ENCODE results near the gene PRDM2. TPM values are rescaled to one million over a fixed set of nuclear protein-coding genes. Genes with fewer than 3 reads are reported as not detected.

The PRDM2 gene
- total and polyA plus RNA-seq, 7 donors = 6.7 to 53.2 (median 34.6) TPM

DNA sequence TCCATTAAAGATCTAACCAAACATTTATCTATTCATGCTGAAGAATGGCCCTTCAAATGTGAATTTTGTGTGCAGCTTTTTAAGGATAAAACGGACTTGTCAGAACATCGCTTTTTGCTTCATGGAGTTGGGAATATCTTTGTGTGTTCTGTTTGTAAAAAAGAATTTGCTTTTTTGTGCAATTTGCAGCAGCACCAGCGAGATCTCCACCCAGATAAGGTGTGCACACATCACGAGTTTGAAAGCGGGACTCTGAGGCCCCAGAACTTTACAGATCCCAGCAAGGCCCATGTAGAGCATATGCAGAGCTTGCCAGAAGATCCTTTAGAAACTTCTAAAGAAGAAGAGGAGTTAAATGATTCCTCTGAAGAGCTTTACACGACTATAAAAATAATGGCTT, 81.2 kb downstream of the PRDM2 start:
- H3K27me3 ChIP-seq = no peaks in the 10 kb centered on the region
- intact Hi-C loops (cut with DNase I) = no loop called here
- H3K36me3 ChIP-seq = peaks cover 5 to 58% (median 19%) of the 10 kb centered on the region in 4 donors
- H3K27ac ChIP-seq = peak overlapping the region in 1 of 4 donors; percentile 67
- TF ChIP-seq POLR2A (IDR thresholded peaks at IDR 0.05) = no peak
- no peak for TF ChIP-seq POLR2AphosphoS5 (IDR thresholded peaks at IDR 0.05)
- TF ChIP-seq, protein P1, sequence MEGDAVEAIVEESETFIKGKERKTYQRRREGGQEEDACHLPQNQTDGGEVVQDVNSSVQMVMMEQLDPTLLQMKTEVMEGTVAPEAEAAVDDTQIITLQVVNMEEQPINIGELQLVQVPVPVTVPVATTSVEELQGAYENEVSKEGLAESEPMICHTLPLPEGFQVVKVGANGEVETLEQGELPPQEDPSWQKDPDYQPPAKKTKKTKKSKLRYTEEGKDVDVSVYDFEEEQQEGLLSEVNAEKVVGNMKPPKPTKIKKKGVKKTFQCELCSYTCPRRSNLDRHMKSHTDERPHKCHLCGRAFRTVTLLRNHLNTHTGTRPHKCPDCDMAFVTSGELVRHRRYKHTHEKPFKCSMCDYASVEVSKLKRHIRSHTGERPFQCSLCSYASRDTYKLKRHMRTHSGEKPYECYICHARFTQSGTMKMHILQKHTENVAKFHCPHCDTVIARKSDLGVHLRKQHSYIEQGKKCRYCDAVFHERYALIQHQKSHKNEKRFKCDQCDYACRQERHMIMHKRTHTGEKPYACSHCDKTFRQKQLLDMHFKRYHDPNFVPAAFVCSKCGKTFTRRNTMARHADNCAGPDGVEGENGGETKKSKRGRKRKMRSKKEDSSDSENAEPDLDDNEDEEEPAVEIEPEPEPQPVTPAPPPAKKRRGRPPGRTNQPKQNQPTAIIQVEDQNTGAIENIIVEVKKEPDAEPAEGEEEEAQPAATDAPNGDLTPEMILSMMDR (IDR thresholded peaks at IDR 0.05) = no peak
- no peak for TF ChIP-seq EP300 (IDR thresholded peaks at IDR 0.05)
- DNase-seq = no peak
- H3K4me3 ChIP-seq = no peak overlapping the region
- H3K9me3 ChIP-seq = no peaks in the 10 kb centered on the region
- 82 to 89% methylated on average over 6 of the region's 6 CpGs for WGBS, 2 donors
- peaks cover 0 to 63% (median 42%) of the 10 kb centered on the region in 4 donors for H3K4me1 ChIP-seq

DNA sequence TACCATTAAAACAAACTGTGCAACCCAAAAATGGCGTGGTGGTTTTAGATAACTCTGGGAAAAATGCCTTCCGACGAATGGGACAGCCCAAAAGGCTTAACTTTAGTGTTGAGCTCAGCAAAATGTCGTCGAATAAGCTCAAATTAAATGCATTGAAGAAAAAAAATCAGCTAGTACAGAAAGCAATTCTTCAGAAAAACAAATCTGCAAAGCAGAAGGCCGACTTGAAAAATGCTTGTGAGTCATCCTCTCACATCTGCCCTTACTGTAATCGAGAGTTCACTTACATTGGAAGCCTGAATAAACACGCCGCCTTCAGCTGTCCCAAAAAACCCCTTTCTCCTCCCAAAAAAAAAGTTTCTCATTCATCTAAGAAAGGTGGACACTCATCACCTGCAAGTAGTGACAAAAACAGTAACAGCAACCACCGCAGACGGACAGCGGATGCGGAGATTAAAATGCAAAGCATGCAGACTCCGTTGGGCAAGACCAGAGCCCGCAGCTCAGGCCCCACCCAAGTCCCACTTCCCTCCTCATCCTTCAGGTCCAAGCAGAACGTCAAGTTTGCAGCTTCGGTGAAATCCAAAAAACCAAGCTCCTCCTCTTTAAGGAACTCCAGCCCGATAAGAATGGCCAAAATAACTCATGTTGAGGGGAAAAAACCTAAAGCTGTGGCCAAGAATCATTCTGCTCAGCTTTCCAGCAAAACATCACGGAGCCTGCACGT, 82.1 kb downstream of the PRDM2 start:
- Histone ChIP-seq H3K9me3 (no peaks in the 10 kb centered on the region), H3K36me3 (peaks cover under 1 to 58% (median 19%) of the 10 kb centered on the region in 4 donors), H3K4me1 (peaks cover 0 to 55% (median 36%) of the 10 kb centered on the region in 4 donors), H3K4me3 (no peak overlapping the region), H3K27me3 (no peaks in the 10 kb centered on the region), H3K27ac (peak overlapping the region in 3 of 4 donors; percentile 17 to 67 (median 19))
- intact Hi-C loops (cut with DNase I) = no loop called here
- 80 to 85% methylated on average over 20 of the region's 20 CpGs for WGBS, 2 donors
- DNase-seq = no peak
- TF ChIP-seq, protein P1 (IDR thresholded peaks at IDR 0.05) = no peak
- TF ChIP-seq POLR2AphosphoS5 (IDR thresholded peaks at IDR 0.05) = no peak
- TF ChIP-seq POLR2A (IDR thresholded peaks at IDR 0.05) = no peak
- no peak for TF ChIP-seq EP300 (IDR thresholded peaks at IDR 0.05)

DNA sequence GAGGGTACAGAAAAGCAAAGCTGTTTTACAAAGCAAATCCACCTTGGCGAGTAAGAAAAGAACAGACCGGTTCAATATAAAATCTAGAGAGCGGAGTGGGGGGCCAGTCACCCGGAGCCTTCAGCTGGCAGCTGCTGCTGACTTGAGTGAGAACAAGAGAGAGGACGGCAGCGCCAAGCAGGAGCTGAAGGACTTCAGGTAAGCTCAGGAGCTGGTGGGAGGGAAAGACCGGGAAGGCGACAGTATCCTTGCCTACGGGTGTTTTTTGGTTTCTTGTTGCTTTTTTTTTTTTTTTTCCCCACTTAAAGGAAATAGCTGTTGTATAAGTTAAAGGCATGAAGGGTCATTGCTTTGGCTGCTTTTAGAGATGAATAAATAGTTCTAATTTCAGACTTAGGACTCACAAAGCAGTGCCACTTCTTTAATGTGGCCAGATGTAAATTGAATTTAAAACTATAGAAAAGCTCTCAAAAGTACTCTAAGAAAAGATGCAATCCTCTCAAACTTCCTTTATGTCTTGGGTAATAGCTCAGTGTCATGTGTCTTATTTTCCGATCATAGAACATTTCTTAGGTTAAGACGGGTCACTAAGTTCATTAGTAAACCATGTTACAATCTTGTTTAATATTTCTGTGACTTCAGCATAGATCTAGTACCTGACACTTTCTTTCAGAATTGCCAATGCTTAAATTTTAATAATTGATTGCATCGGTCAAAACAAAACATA, 82.8 kb downstream of the PRDM2 start:
- DNase-seq = no peak
- intact Hi-C loops (cut with DNase I) = no loop called here
- peaks cover 0 to 51% (median 19%) of the 10 kb centered on the region in 4 donors for H3K36me3 ChIP-seq
- H3K9me3 ChIP-seq = no peaks in the 10 kb centered on the region
- no peak overlapping the region for H3K4me3 ChIP-seq
- 89 to 91% methylated on average over 12 of the region's 12 CpGs for WGBS, 2 donors
- no peak for TF ChIP-seq EP300 (IDR thresholded peaks at IDR 0.05)
- no peak for TF ChIP-seq POLR2AphosphoS5 (IDR thresholded peaks at IDR 0.05)
- peak overlapping the region in 3 of 4 donors; percentile 17 to 67 (median 19) for H3K27ac ChIP-seq
- peaks cover 0 to 53% (median 34%) of the 10 kb centered on the region in 4 donors for H3K4me1 ChIP-seq
- H3K27me3 ChIP-seq = no peaks in the 10 kb centered on the region

DNA sequence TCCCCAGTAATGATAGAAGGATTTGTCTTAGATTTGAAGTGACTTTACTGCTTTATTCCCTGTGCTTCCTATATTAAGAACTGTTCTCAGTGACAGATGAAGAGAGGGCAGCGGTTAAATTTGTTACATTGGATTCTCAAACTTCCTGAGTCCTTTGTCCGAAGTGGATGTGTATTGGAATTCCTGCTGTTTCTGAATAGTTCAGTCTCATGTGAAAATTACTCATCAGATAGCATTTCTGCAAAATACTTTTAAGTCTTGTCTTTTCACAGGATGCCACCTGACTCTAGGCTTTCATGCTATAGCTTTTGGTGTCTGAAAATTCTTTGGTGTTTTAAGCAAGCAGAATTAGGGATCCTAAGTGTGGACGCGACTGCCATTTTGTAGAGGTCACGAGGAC, 83.6 kb downstream of the PRDM2 start:
- DNase-seq = no peak
- peak overlapping the region in 1 of 4 donors; percentile 67 for H3K27ac ChIP-seq
- H3K4me3 ChIP-seq = no peak overlapping the region
- H3K9me3 ChIP-seq = no peaks in the 10 kb centered on the region
- TF ChIP-seq, protein P1 (IDR thresholded peaks at IDR 0.05) = no peak
- TF ChIP-seq EP300 (IDR thresholded peaks at IDR 0.05) = no peak
- TF ChIP-seq POLR2AphosphoS5 (IDR thresholded peaks at IDR 0.05) = no peak
- no peak for TF ChIP-seq POLR2A (IDR thresholded peaks at IDR 0.05)
- peaks cover 0 to 47% (median 13%) of the 10 kb centered on the region in 4 donors for H3K36me3 ChIP-seq
- no peaks in the 10 kb centered on the region for H3K27me3 ChIP-seq
- WGBS, 2 donors = 75 to 85% methylated on average over 5 of the region's 5 CpGs
- intact Hi-C loops (cut with DNase I) = no loop called here
- H3K4me1 ChIP-seq = peaks cover 0 to 56% (median 34%) of the 10 kb centered on the region in 4 donors

DNA sequence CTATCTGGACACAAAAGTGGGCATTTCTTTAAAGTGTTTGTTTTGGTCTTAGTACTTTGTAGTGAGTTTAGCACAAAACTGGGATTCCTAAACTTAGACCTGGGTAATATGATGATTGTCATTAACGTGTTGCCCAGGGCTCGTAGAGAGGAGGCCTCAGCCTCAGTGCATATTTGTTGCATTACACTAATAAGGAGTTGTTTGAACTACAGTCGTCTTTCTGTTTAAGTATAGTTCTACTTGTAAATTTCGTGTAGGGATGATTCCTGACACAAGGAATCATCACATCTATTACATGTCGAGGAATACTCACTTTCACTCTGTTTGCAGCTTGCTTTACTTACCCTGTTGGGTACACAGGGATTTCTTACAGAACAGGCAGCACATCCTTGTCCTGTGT, 85.0 kb downstream of the PRDM2 start:
- H3K4me1 ChIP-seq = peaks cover 0 to 53% (median 34%) of the 10 kb centered on the region in 4 donors
- H3K9me3 ChIP-seq = no peaks in the 10 kb centered on the region
- TF ChIP-seq, protein P1 (IDR thresholded peaks at IDR 0.05) = no peak
- no peak for TF ChIP-seq EP300 (IDR thresholded peaks at IDR 0.05)
- TF ChIP-seq POLR2AphosphoS5 (IDR thresholded peaks at IDR 0.05) = no peak
- no peak for TF ChIP-seq POLR2A (IDR thresholded peaks at IDR 0.05)
- no peak for DNase-seq
- WGBS, 2 donors = 80 to 81% methylated on average over 5 of the region's 5 CpGs
- H3K27me3 ChIP-seq = no peaks in the 10 kb centered on the region
- peak overlapping the region; percentile 20 to 67 (median 42) for H3K27ac ChIP-seq
- no peak overlapping the region for H3K4me3 ChIP-seq
- intact Hi-C loops (cut with DNase I) = no loop called here
- peaks cover 0 to 47% (median 5%) of the 10 kb centered on the region in 4 donors for H3K36me3 ChIP-seq

Measured in sigmoid colon (tissue), 7 donors.